GM18499 (cell line): ENCODE results near the gene CNTLN.
"Not testable (repeated sequence)": the region's sequence is repeated elsewhere in the genome, so short reads cannot be mapped to it uniquely, and the experiment has no call there.

ENCODE experiments used
- ATAC-seq: cut with Tn5 transposase; IDR thresholded peaks from one replicate; pipeline ENCODE4 v1.9.1; 2021; ENCODE audit warnings: moderate number of reproducible peaks; ENCODE audit not compliant: insufficient read depth, unreplicated experiment

Gene CNTLN

DNA sequence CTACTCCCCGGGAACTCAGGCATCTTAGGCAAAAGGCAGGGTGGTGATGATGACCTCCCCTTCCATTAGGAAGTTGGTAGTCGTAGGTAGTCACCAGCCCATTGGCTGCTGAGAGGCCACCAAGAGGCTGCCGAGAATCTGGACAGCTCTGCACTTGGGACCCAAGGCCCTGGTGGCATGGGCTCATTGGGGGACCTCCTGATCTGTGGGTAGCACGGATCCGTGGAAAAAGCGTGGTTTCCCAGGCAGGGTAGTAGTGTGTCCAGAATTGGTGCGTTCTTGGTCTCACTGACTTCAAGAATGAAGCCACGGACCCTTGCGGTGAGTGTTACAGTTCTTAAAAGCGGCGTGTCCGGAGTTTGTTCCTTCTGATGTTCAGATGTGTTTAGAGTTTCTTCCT, 158.8 kb downstream of the CNTLN start:
- no peak for ATAC-seq

DNA sequence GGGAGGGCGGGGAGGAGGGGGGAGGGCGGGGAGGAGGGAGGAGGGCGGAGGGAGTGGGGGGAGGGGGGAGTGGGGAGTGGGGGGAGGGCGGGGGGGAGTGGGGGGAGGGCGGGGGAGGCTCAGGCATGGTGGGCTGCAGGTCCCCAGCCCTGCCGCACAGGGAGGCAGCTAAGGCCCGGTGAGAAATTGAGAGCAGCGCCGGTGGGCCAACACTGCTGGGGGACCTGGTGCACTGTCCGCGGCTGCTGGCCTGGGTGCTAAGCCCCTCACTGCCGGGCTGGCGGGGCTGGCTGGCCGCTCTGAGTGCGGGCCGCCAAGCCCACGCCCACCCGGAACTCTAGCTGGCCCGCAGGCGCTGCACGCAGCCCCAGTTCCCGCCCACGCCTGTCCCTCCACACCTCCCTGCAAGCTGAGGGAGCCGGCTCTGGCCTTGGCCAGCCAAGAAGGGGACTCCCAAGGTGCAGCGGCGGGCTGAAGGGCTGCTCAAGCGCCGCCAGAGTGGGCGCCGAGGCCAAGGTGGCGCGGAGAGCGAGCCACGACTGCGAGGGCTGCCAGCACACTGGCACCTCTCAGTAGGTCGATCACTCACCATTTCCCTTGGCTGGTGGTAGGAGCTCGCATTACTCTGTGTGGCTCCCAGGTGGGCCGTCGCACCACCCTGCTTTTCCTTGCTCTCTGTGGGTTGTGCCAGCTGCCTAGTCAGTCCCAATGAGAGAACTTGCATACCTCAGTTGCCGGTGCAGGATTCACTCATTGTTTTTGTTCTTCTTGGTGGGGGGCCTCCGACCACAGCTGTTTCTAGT, 160.2 kb downstream of the CNTLN start:
- no peak for ATAC-seq

DNA sequence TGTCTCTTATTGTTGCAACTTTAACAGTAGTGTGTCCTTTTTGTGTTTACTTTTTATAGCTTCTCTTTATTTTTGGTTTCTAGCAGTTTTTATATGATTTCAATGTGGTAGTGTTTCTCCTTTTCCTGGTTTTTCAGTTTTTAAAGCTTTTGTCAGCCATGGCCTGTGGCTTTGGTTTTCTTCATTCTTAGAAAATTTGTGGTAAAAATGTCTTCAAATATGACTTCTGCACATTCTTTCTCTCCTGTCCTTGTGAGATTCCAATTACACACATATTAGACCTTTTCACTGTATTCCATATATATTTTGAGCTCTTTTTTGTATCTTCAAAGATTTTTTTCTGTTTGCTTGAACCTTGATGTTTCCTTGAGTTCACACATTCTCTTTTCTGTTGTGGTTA, 180.5 kb downstream of the CNTLN start:
- ATAC-seq = no peak

DNA sequence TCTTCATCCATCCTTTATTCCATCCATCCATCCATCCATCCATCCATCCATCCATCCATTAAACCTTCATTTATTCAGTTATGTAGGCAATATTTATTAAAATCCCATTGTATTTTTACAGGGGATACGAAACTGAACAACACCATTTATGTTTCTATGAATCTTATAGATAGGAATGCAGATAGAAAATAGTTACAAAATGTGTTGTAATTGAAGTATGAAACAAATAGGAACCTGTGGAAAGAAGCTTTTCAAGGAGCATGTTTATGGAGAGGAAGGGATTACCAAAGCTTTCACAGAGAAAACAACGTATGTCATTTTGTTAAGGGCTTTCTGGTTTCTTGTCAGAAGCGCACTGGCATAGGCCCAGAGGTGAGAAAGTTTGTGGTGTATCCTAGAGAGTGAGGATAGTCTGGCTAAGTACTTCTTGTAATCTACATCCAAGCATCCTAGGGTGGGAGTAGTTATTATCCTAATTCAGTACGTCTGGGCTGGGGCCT, 184.0 kb downstream of the CNTLN start:
- no peak for ATAC-seq

DNA sequence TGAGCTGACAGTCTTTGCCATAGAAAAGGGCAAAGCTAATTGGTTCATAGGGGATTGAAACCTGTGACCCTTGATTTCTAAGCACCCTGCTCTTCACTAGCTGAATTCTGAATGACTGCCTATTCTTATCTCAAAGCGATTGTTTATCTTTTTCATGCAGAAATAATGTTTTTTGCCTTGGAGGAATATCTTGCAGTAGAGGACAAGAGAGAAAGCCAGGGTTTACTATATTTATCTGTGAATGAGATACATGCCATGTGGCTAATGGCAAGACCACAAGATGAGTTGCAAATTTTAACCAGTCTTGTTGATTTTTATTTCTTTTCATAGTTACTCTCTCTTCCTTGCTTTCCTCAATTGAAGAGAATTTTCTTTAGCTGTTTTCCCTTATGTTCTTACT, 185.0 kb downstream of the CNTLN start:
- no peak for ATAC-seq

DNA sequence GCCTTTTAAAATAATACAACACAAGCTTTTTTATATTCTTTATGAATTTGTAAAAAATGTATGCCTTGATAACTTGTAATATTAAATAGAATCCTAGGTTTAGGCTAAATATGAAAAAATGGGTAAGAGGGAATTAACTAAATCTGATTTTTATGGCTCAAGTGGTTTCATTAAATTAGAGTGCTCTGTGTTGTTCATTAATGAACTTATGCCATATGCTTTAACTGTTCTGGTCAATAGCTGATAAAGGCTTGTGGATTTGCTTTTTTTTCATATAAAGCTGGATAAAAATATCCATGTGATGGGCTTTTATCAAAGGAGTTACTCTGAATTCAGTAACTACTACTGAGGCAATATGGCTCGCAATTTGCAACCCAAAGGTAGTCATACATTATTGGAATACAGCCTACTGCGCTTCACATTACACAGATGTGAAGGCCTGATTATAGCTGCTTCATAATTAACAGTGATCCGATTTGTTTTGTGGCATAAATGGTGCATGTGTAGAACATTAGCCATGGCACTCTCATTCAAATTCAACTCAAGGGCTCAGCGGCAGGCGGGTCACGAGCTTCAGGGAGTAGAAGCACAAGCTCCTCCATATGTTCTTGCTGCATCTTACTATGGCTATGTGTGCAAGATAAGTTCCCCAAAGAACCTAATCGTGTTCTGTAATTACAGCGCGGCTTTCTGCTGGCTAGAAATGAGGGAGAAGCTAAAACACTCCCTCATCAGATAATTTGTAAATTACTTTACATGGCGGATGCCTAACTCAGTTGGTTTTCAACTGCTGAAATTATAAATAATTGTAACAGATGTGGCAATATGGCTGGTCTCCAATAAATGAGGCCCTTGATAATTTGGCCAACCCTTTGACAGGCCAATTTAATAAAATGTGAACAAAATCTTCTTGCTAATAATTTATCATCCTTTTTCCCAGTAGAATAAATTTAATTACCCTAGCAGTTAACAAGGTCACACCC, 188.3 kb downstream of the CNTLN start:
- no peak for ATAC-seq

DNA sequence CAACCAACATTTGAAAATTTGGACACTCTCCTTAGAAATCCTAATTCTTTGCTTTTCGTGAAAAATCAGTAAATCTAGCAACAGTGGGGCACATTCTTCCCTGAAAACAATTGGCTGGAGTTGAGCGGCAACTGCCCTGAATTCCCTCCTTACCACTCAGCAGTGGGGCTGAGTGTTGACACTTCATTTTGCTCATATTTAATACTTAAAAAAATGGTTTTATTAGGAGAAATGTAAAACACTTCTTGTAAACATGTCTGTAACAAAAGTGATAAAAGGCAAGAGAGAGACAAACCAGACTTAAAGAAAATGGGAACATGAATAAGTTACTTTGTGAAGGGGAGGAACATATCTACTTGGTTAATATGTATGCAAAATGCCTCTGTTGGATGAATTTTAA, 193.5 kb downstream of the CNTLN start:
- no peak for ATAC-seq

DNA sequence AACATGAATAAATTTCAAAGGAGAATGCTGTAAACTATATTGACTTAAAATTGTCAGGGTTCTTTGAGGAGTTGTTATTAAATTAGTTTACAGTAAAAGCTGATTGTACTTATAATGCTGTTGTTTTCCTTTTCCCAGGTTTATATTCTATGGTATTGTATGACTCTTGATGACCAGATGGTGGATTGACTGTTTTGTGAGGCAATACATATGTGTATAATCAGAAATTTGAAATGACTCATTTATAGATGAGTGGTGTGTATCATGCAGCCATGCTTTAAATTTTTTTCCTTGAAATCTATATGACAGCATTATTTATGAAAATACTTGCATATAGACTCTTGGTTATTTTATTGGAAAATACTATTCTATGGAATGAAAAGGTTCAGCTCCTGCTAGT, 195.3 kb downstream of the CNTLN start:
- no peak for ATAC-seq

DNA sequence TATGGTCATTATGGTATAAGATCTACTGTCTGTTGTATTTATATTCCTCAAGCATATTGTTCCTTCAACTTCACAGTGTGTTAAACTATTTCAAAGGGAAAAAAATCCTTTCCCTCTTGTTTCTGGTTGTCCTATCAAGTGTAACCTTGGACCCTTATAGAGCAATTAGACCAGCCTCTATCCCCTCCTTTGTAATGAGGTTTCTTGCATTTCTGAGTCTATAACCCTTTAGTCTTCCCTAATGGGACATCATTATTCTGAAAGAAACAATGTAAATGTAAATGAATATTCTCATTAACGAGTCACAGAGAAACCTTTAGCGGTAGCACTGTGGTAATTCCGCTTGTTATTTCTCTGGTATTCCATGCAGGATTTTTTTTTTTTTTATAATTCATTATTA, 197.3 kb downstream of the CNTLN start:
- ATAC-seq = no peak

DNA sequence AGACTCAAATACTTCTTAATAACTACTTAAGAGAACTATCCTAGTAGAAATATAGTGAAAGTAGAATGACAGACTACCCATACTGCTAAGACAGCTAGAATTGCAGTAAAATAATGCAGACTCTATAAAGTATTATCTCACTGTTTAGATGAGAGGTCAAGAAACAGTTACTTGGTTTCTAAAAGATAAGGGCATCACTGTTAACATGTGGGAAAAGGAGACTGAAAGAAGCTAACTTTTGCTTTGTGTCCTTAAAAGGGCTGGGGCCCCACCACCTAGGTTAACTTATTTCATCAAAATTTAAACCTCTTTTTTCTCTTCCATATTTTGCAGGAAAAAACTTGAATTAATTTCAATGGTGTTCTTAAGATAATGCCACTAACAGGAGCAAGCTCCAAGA, 204.3 kb downstream of the CNTLN start:
- ATAC-seq = no peak

DNA sequence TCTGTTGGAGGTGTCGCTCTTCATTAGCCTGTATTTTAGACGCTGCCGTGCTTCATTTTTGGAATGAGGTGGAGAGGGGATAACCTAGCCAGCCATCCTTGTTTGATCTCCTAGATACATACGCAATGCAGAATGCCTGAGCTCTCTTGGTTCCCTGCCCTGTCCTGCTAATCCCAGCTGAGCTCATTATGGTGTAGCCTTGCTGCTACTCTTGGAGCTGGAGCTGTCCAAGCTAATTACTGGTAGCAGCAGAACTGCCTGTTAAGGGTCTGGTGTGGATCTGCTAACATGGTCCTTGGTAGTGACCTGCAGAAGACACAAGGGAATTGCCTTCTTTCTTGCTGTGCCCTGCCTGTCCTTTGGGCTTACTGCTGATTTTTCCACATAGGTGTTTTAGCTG, 207.9 kb downstream of the CNTLN start:
- ATAC-seq = no peak

DNA sequence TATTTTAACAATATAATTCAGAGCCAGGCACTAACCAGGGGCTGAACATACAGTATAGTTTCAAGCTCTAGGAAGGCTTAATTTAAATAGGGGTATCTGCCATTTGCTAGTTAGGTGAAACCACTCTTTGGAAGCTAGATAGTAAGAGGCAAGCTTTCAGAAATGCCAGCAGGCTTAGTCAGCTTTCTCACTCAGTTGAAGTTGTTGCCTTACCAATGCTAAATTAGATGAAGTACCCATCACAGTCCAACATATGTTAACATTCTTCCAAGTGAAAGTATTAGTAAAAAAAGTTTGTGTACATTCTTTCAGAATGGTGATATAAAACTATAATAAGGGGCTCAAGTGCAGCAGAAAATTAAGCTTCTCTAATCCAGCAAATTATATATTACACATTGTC, 215.0 kb downstream of the CNTLN start:
- ATAC-seq = no peak

DNA sequence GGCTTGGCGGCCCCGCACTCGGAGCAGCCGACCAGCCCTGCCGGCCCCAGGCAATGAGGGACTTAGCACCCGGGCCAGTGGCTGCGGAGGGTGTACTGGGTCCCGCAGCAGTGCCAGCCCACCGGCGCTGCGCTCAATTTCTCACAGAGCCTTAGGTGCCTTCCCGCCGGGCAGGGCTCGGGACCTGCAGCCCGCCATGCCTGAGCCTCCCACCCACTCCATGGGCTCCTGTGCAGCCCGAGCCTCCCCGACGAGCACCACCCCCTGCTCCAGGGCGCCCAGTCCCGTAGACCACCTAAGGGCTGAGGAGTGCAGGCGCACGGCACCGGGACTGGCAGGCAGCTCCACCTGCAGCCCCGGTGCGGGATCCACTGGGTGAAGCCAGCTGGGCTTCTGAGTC, 219.2 kb downstream of the CNTLN start:
- ATAC-seq = not testable (repeated sequence)

DNA sequence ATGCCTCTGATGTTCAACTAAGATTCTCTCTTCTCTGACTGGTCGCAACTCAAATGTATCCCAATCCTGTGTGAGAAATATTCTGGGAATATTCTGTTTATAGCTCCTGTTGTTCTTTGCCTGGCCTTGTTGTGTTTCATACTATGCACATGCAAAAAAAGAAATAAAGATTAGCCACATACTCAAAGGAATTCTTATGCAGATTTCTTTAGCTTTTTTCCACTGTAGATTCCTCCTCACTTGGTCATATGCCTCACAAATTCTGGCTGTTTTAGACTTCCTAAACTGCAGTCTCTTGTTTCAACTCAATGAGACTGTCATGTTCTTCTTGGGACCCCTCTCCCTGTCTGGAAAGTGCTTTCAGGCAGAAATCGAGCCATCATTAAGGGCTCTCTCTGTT, 226.5 kb downstream of the CNTLN start:
- no peak for ATAC-seq

DNA sequence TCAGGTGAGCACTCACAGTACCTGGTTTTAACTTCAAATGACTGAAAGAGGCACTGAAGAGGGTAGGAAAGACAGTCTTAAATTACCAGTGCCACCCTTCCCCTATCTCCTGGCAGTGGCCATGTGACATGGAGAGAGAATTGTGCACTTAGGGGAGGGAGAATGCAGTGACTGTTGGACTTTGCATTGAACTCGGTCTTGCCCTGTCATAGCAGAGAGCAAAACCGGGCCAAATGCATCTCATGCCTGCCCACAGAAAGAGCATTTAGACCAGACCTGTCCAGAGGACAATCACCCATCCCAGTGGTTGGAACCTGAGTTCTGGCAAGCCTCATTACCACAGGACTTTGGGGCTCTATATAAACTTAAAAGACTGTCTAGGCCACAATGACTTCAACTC, 232.2 kb downstream of the CNTLN start:
- no peak for ATAC-seq

DNA sequence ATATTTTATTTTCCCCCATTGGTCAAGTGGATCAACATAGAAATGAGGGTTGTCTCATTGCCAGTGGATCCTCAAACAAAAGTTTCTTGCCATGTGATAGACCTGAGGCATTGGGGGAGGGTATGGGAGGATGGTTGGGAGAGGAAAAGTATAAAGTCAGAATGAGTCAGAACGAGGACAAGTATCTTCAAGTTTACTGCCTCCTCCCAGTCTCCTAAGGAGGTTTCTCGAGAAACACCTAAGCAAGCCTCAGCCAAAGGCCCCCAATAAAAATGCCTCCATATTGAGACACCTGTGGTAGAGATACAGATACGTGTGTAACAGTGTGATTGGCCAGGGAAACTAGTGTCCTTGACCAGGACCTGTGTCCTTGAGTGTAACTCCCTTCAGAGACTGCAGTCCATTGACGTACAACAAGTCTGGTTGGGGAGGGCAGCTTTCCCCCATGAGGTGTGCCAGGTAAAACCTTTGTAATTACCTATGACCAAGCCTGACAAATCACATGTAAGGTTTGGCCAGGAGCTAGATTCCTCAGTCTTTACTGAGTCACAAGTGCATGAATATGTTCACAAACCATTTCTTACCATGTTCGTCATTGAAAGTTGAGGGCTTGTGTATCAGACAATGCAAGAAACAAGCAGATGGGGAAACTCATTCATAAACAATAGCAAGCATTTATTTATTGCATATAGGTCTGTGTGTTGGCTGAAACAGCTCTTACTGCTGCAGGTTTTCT, 245.5 kb downstream of the CNTLN start:
- ATAC-seq = no peak

DNA sequence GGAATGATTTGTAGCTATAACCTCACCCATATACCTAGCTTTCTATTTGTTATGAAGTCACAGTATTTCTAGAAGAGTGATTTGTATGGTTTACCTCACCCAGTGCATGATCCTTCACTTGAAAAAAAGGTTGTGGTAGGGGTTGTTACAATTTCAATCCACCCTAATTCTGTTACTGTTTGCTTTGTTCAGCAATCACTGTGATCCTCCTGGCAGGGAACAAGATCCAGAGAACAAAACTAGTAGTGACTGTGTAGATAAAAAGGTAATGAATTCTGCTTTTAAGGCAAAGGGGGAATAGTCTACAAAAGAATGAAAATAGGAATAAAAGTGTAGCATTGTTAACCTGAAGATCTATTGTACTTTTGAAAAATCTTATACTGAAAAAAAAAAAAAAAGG, 252.7 kb downstream of the CNTLN start:
- ATAC-seq = no peak

DNA sequence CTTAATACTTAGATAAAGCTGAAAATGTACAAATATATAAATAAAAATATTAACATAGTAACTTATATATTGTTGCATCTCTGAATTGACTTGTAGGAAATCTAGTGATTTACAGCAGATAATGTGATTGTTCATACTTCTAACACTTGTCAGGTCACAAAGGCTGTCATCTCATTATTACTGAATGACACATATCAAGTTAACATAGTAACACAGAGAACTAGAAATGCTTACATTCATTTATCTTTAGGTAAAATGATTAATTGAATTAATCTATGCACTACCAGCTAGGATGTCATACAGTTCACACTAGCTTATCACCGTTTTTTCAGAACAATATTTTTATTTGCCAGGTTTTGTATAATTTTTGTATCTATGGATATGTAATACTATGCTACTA, 254.2 kb downstream of the CNTLN start:
- no peak for ATAC-seq

DNA sequence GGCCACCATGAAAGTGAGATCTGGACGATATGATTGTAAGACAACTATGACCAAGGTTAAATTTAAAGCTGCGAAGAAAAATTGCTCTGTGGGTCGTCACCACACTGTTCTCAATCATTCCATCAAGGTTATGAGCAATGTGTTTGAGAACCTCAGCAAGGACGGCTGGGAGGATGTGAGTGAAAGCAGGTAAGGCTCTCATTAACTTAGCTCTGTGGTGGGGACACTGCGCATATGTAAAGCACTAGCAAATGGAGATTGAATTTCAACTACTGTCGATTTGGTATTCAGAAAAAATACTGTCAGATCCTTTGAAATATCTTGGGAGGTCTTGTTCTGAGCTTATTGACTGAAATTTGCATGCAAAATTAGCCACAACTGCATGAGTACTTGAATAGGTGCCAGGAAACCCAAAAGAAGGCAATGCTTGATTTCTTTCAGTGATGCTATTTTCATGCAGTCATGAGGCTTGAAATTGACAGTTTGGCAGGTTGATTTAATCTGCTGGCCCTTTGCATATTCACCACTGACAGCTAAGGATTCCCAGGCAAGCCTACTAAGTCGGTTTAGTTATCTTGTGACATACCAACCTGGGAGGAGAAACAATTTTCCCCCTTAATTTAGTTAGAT, 260.2 kb downstream of the CNTLN start:
- ATAC-seq = no peak

DNA sequence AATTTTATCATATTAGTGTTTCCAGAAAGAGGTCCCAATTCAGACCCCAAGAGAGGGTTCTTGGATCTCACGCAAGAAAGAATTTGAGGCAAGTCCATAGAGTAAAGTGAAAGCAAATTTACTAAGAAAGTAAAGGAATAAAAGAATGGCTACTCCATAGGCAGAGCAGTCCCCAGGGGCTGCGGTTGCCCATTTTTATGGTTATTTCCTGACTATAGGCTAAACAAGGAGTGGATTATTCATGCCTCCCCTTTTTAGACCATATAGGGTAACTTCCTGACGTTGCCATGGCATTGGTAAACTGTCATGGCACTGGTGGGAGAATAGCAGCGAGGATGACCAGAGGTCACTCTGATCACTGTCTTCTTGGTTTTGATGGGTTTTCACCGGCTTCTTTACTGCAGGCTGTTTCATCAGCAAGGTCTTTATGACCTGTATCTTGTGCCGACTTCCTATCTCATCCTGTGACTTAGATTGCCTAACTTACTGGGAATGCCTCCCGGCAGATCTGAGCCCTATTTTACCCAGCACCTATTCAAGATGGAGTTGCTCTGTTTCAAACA, 262.4 kb downstream of the CNTLN start:
- not testable (repeated sequence) for ATAC-seq
